GM18867 (cell line): ENCODE measurements around the gene ARFGEF2.
"Not testable (repeated sequence)": the region's sequence is repeated elsewhere in the genome, so short reads cannot be mapped to it uniquely, and the experiment has no call there.

Experiments used
- ATAC-seq: cut with Tn5 transposase; IDR thresholded peaks from one replicate; pipeline ENCODE4 v1.9.1; 2021; ENCODE audit warnings: mild to moderate bottlenecking, moderate library complexity; ENCODE audit not compliant: unreplicated experiment

ARFGEF2 gene

GRCh38 chr20:48921168-48921882, at the start of gene ARFGEF2:
TSS of gene ARFGEF2 (plus strand) at chr20:48921711. CDS start at chr20:48921890, 179 bp downstream.
- peak; percentile 81 for ATAC-seq

GRCh38 chr20:48875233-48875913, 46.1 kb upstream of the ARFGEF2 start:
- no peak for ATAC-seq

- ATAC-seq, result no peak
Measured at GRCh38 chr20:48875914-48876240, 45.6 kb upstream of the ARFGEF2 start.

GRCh38 chr20:48877304-48877703, 44.2 kb upstream of the ARFGEF2 start:
- no peak for ATAC-seq

- ATAC-seq, result no peak
Measured at GRCh38 chr20:48878534-48879248, 42.8 kb upstream of the ARFGEF2 start.

- no peak for ATAC-seq
Measured at GRCh38 chr20:48879612-48880245, 41.8 kb upstream of the ARFGEF2 start.

- ATAC-seq, result no peak
Measured at GRCh38 chr20:48880331-48880730, 41.2 kb upstream of the ARFGEF2 start.

- ATAC-seq, result no peak
Measured at GRCh38 chr20:48880981-48881657, 40.4 kb upstream of the ARFGEF2 start.

GRCh38 chr20:48885237-48885636, 36.3 kb upstream of the ARFGEF2 start:
- no peak for ATAC-seq

GRCh38 chr20:48886194-48886593, 35.3 kb upstream of the ARFGEF2 start:
- ATAC-seq, result no peak

- no peak for ATAC-seq
Measured at GRCh38 chr20:48886811-48887210, 34.7 kb upstream of the ARFGEF2 start.

- ATAC-seq, result not testable (repeated sequence)
Measured at GRCh38 chr20:48888517-48888916, 33.0 kb upstream of the ARFGEF2 start.

- ATAC-seq, result peak; percentile 39
Measured at GRCh38 chr20:48889140-48889790, 32.2 kb upstream of the ARFGEF2 start.

GRCh38 chr20:48891235-48892048, 30.1 kb upstream of the ARFGEF2 start:
- ATAC-seq, result no peak

- ATAC-seq, result no peak
Measured at GRCh38 chr20:48892049-48892470, 29.5 kb upstream of the ARFGEF2 start.

GRCh38 chr20:48892891-48893290, 28.6 kb upstream of the ARFGEF2 start:
- no peak for ATAC-seq

GRCh38 chr20:48893374-48893773, 28.1 kb upstream of the ARFGEF2 start:
- no peak for ATAC-seq

- no peak for ATAC-seq
Measured at GRCh38 chr20:48897305-48898010, 24.1 kb upstream of the ARFGEF2 start.

GRCh38 chr20:48898210-48898609, 23.3 kb upstream of the ARFGEF2 start:
- no peak for ATAC-seq
